Mammary epithelial cell (primary cell): ENCODE results near the gene CHAMP1.

Experiments
- EZH2 ChIP-seq: IDR thresholded peaks from 2 replicates; pipeline ENCODE4 v1.6.1; 2012; ENCODE audit warnings: low read length, inconsistent platforms, borderline replicate concordance
- TF ChIP-seq, protein P1 (sequence below), 2 donors: IDR thresholded peaks in 1 of 2; conservative IDR thresholded peaks in 1 of 2; 2 replicates each; pipeline ENCODE4 v1.5.1; 2011 to 2012; ENCODE audit warnings: inconsistent platforms in 2 of 2, low read length in 2 of 2, mild to moderate bottlenecking in 2 of 2, control low read depth in 1 of 2, low read depth in 1 of 2; ENCODE audit not compliant: insufficient read depth in 1 of 2; ENCODE audit errors: extremely low read depth in 1 of 2

DNA sequence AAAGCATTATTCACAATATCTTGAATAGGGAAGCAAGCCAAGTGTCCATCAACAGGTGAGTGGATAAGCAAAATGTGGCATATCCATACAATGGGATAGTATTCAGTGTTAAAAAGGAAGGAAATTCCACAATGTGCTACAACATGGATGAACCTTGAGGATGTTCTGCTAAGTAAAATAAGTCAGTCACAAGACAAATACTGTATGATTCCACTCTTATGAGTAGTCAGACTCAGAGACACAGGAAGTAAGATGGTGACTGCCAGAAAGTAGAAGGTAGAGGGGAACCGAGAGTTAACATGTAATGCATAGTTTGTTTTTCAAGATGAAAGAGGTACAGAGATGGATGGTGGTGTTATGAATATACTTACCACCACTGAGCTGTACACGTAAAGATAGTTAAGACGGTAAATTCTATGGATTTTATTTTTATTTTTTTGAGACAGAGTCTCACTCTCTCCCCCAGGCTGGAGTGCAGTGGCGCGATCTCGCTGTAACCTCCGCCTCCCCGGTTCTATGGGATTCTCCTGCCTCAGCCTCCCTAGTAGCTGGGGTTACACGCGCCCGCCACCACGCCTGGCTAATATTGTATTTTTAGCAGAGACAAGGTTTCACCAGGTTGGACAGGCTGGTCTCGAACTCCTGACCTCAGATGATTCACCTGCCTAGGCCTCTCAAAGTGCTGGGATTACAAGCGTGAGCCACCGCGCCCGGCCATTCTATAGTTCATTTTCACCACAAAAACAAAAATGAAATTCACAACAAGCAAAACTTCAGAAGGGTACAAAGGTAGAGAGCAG, 1.0 kb upstream of the CHAMP1 start:
- TF ChIP-seq, protein P1, sequence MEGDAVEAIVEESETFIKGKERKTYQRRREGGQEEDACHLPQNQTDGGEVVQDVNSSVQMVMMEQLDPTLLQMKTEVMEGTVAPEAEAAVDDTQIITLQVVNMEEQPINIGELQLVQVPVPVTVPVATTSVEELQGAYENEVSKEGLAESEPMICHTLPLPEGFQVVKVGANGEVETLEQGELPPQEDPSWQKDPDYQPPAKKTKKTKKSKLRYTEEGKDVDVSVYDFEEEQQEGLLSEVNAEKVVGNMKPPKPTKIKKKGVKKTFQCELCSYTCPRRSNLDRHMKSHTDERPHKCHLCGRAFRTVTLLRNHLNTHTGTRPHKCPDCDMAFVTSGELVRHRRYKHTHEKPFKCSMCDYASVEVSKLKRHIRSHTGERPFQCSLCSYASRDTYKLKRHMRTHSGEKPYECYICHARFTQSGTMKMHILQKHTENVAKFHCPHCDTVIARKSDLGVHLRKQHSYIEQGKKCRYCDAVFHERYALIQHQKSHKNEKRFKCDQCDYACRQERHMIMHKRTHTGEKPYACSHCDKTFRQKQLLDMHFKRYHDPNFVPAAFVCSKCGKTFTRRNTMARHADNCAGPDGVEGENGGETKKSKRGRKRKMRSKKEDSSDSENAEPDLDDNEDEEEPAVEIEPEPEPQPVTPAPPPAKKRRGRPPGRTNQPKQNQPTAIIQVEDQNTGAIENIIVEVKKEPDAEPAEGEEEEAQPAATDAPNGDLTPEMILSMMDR (conservative IDR thresholded peaks at IDR 0.05 in 1 of 2, IDR thresholded peaks at IDR 0.05 in 1 of 2; ENCODE audit: extremely low read depth in 1 of 2, insufficient read depth in 1 of 2, low read depth in 1 of 2, low read length in 2 of 2) = no peak
- no peak for TF ChIP-seq EZH2
